OCI-LY1 (cell line): Measurements from ENCODE around the gene SSR2.

Experiments
- H2AFZ ChIP-seq: fragments of 200-600 bp; sonication (generic), shearing (Covaris generic); 2 replicates; pipeline ENCODE4 v1.6.0; 2014; ENCODE audit warnings: antibody characterized with exemption, mild to moderate bottlenecking, low read length
- H3F3A ChIP-seq: fragments of 200-600 bp; sonication (generic), shearing (Covaris generic); 2 replicates; pipeline ENCODE4 v1.6.0; 2014; ENCODE audit warnings: mild to moderate bottlenecking, antibody characterized with exemption, low read length, moderate library complexity; ENCODE audit not compliant: insufficient read depth
- H3K27ac ChIP-seq: fragments of 200-600 bp; sonication (generic); 2 replicates; pipeline ENCODE4 v1.5.1; 2014; ENCODE audit warnings: low read length, mixed run types, mild to moderate bottlenecking, low read depth; ENCODE audit not compliant: poor library complexity, severe bottlenecking
- H3K27me3 ChIP-seq: fragments of 200-600 bp; sonication (generic); 2 replicates; pipeline ENCODE4 v1.6.0; 2014; ENCODE audit warnings: antibody characterized with exemption, mild to moderate bottlenecking, low read length, moderate library complexity; ENCODE audit not compliant: insufficient read depth
- H3K36me3 ChIP-seq: fragments of 200-600 bp; sonication (generic); 2 replicates; pipeline ENCODE4 v1.6.1; 2014; ENCODE audit warnings: mild to moderate bottlenecking, antibody characterized with exemption, low read length, moderate library complexity, mixed read lengths; ENCODE audit not compliant: insufficient read depth
- H3K4me1 ChIP-seq: fragments of 200-600 bp; sonication (generic); 2 replicates; pipeline ENCODE4 v1.5.1; 2014; ENCODE audit warnings: mild to moderate bottlenecking, low read length, moderate library complexity; ENCODE audit not compliant: insufficient read depth, severe bottlenecking
- H3K4me2 ChIP-seq: fragments of 200-600 bp; sonication (generic), shearing (Covaris generic); 2 replicates; pipeline ENCODE4 v1.6.1; 2014; ENCODE audit warnings: low read length
- H3K4me3 ChIP-seq: fragments of 200-600 bp; sonication (generic); 2 replicates; pipeline ENCODE4 v1.5.1; 2014; ENCODE audit warnings: low read length, low read depth, mild to moderate bottlenecking, mixed read lengths; ENCODE audit not compliant: poor library complexity, severe bottlenecking
- H3K79me2 ChIP-seq: fragments of 200-600 bp; shearing (Covaris generic); 2 replicates; pipeline ENCODE4 v1.6.1; 2016; ENCODE audit warnings: mixed run types, low read length, mixed read lengths; ENCODE audit not compliant: insufficient read depth
- H3K9ac ChIP-seq: fragments of 200-600 bp; sonication (generic), shearing (Covaris generic); 2 replicates; pipeline ENCODE4 v1.6.1; 2014; ENCODE audit warnings: mild to moderate bottlenecking, low read length, mixed read lengths
- H3K9me2 ChIP-seq: fragments of 200-600 bp; sonication (generic), shearing (Covaris generic); 2 replicates; pipeline ENCODE4 v1.6.1; 2014; ENCODE audit warnings: low read depth, mild to moderate bottlenecking, low read length, mixed read lengths
- H3K9me3 ChIP-seq: fragments of 200-600 bp; shearing (Covaris generic); 2 replicates; pipeline ENCODE4 v1.6.1; 2014; ENCODE audit warnings: low read length, mixed read lengths
- H4K20me1 ChIP-seq: fragments of 200-600 bp; sonication (generic), shearing (Covaris generic); 2 replicates; pipeline ENCODE4 v1.6.0; 2016; ENCODE audit warnings: mild to moderate bottlenecking, low read length; ENCODE audit not compliant: insufficient read depth
- CTCF ChIP-seq: fragments of 200-600 bp; sonication (generic), shearing (Covaris generic); IDR thresholded peaks from 2 replicates; pipeline ENCODE4 v1.5.1; 2017; ENCODE audit warnings: mild to moderate bottlenecking, antibody characterized with exemption, low read length, moderate library complexity, mixed read lengths
- EZH2 ChIP-seq: fragments of 200-600 bp; sonication (generic), shearing (Covaris generic); IDR thresholded peaks from 2 replicates; pipeline ENCODE4 v1.8.0; 2017; ENCODE audit warnings: borderline replicate concordance, mixed run types, mild to moderate bottlenecking, antibody characterized with exemption, low read length, moderate library complexity, mixed read lengths

The SSR2 gene

GRCh38 chr1:155964193-155964592 lies 56.6 kb downstream of the SSR2 start:
- no peaks in the 10 kb centered on the region for H4K20me1 ChIP-seq
- H3K79me2 ChIP-seq = peaks cover 6% of the 10 kb centered on the region; the same call in 1 of the 2 replicates
- H3K27ac ChIP-seq = no peak overlapping the region
- H2AFZ ChIP-seq = no peak overlapping the region
- H3K4me1 ChIP-seq = peaks cover 39% of the 10 kb centered on the region
- no peak overlapping the region for H3K4me2 ChIP-seq
- H3K9me2 ChIP-seq = no peaks in the 10 kb centered on the region
- H3K4me3 ChIP-seq = no peak overlapping the region
- no peaks in the 10 kb centered on the region for H3K9me3 ChIP-seq
- H3K36me3 ChIP-seq = peaks cover 95% of the 10 kb centered on the region
- TF ChIP-seq EZH2 (no peak), CTCF (no peak)
- no peaks in the 10 kb centered on the region for H3K27me3 ChIP-seq
- H3K9ac ChIP-seq = no peak overlapping the region
- no peaks in the 10 kb centered on the region for H3F3A ChIP-seq

GRCh38 chr1:155962599-155963211 lies 58.0 kb downstream of the SSR2 start:
- Histone ChIP-seq H3K27ac (no peak overlapping the region), H4K20me1 (no peaks in the 10 kb centered on the region), H3K36me3 (peaks cover 93% of the 10 kb centered on the region), H3K4me2 (no peak overlapping the region), H3K4me3 (no peak overlapping the region), H2AFZ (no peak overlapping the region), H3F3A (no peaks in the 10 kb centered on the region), H3K27me3 (no peaks in the 10 kb centered on the region), H3K9ac (no peak overlapping the region), H3K9me2 (no peaks in the 10 kb centered on the region), H3K9me3 (no peaks in the 10 kb centered on the region), H3K4me1 (peaks cover 45% of the 10 kb centered on the region), H3K79me2 (no peaks in the 10 kb centered on the region)
- TF ChIP-seq CTCF (no peak), EZH2 (no peak)

GRCh38 chr1:155961937-155962336 lies 58.8 kb downstream of the SSR2 start:
- TF ChIP-seq EZH2 (no peak), CTCF (peak; percentile 58; the same call in 1 of the 2 replicates)
- peaks cover 45% of the 10 kb centered on the region for H3K4me1 ChIP-seq
- H2AFZ ChIP-seq = no peak overlapping the region
- no peaks in the 10 kb centered on the region for H3K79me2 ChIP-seq
- no peak overlapping the region for H3K4me3 ChIP-seq
- H3K9me2 ChIP-seq = no peaks in the 10 kb centered on the region
- H3K27ac ChIP-seq = peak overlapping the region; percentile 53
- H4K20me1 ChIP-seq = no peaks in the 10 kb centered on the region
- no peak overlapping the region for H3K9ac ChIP-seq
- H3K27me3 ChIP-seq = no peaks in the 10 kb centered on the region
- H3K9me3 ChIP-seq = no peaks in the 10 kb centered on the region
- no peak overlapping the region for H3K4me2 ChIP-seq
- peaks cover 93% of the 10 kb centered on the region for H3K36me3 ChIP-seq
- H3F3A ChIP-seq = no peaks in the 10 kb centered on the region
